CD14-positive monocyte (primary cell): Measurements from ENCODE around the gene SLC35A3. TPM values are rescaled to one million over a fixed set of nuclear protein-coding genes. Genes with fewer than 3 reads are reported as not detected.

Experiments
- DNase-seq, 3 donors: peaks; one replicate each; pipeline ENCODE4 v3.0.0-alpha.2; 2011 to 2022
- H2AFZ ChIP-seq: 2 replicates; pipeline ENCODE4 v1.6.0; 2012; ENCODE audit warnings: mild to moderate bottlenecking, low read depth, low read length, inconsistent platforms; ENCODE audit not compliant: insufficient read depth, poor library complexity, severe bottlenecking
- H3K27ac ChIP-seq, 2 donors: 1 replicate in 1 of 2; 2 replicates in 1 of 2; pipeline ENCODE4 v1.5.1; 2012 to 2013; ENCODE audit warnings: low read length in 2 of 2, control low read depth in 1 of 2, inconsistent platforms in 1 of 2, low read depth in 1 of 2, mild to moderate bottlenecking in 1 of 2
- H3K27me3 ChIP-seq, 2 donors: one replicate each; pipeline versions ENCODE4 v1.6.0 to v1.6.1; 2011 to 2013; ENCODE audit warnings: low read length in 2 of 2; ENCODE audit not compliant: control insufficient read depth in 2 of 2, insufficient read depth in 2 of 2
- H3K36me3 ChIP-seq, 2 donors: replicated peaks in 1 of 2; 1 replicate in 1 of 2; 2 replicates in 1 of 2; pipeline versions ENCODE4 v1.5.1 to v1.6.1; 2012 to 2013; ENCODE audit warnings: low read length in 2 of 2, control low read depth in 1 of 2, inconsistent platforms in 1 of 2, mild to moderate bottlenecking in 1 of 2; ENCODE audit not compliant: insufficient read depth in 2 of 2, control insufficient read depth in 1 of 2
- H3K4me1 ChIP-seq, 2 donors: 1 replicate in 1 of 2; 2 replicates in 1 of 2; pipeline versions ENCODE4 v1.5.1 to v1.6.1; 2012 to 2013; ENCODE audit warnings: low read length in 2 of 2, control low read depth in 1 of 2, inconsistent platforms in 1 of 2, mild to moderate bottlenecking in 1 of 2, moderate library complexity in 1 of 2; ENCODE audit not compliant: insufficient read depth in 2 of 2, control insufficient read depth in 1 of 2
- H3K4me2 ChIP-seq: replicated peaks from 2 replicates; pipeline ENCODE3; 2012; ENCODE audit warnings: low read length, moderate library complexity, mild to moderate bottlenecking; ENCODE audit not compliant: poor library complexity, severe bottlenecking; ENCODE audit errors: extremely low read depth
- H3K4me3 ChIP-seq, 3 experiments: fragments of 200-600 bp in 1 of 3; sonication (generic) in 1 of 3; replicated peaks in 1 of 3; 1 replicate in 2 of 3; 2 replicates in 1 of 3; pipeline ENCODE4 v1.5.1; 2011 to 2013; ENCODE audit warnings: low read length in 3 of 3, mild to moderate bottlenecking in 3 of 3, control low read depth in 2 of 3, low read depth in 2 of 3, inconsistent platforms in 1 of 3, moderate library complexity in 1 of 3
- H3K79me2 ChIP-seq: 2 replicates; pipeline ENCODE4 v1.6.0; 2012; ENCODE audit warnings: mild to moderate bottlenecking, control low read depth, inconsistent platforms, low read length, moderate library complexity; ENCODE audit not compliant: insufficient read depth
- H3K9ac ChIP-seq: 2 replicates; pipeline ENCODE4 v1.6.0; 2017; ENCODE audit warnings: low read length, mild to moderate bottlenecking; ENCODE audit not compliant: insufficient read depth, poor library complexity, severe bottlenecking
- H3K9me3 ChIP-seq, 2 donors: replicated peaks in 1 of 2; 1 replicate in 1 of 2; 2 replicates in 1 of 2; pipeline versions ENCODE4 v1.5.1 to v1.6.1; 2012 to 2013; ENCODE audit warnings: low read length in 2 of 2, control low read depth in 1 of 2; ENCODE audit not compliant: control insufficient read depth in 1 of 2, insufficient read depth in 1 of 2
- H4K20me1 ChIP-seq: 2 replicates; pipeline ENCODE4 v1.6.0; 2012; ENCODE audit warnings: mild to moderate bottlenecking, low read length, control low read depth, moderate library complexity; ENCODE audit not compliant: insufficient read depth
- H3K27ac Mint-ChIP-seq, 7 donors: one replicate each; pipeline ENCODE4 v1.8.0; 2020; ENCODE audit warnings: mild to moderate bottlenecking in 7 of 7, mixed read lengths in 7 of 7, moderate library complexity in 6 of 7, inconsistent platforms in 2 of 7
- H3K27me3 Mint-ChIP-seq, 3 donors: one replicate each; pipeline ENCODE4 v1.8.0; 2021 to 2022; ENCODE audit warnings: low read depth in 3 of 3, mild to moderate bottlenecking in 3 of 3, mixed read lengths in 3 of 3, moderate library complexity in 3 of 3, inconsistent platforms in 1 of 3
- H3K36me3 Mint-ChIP-seq, 2 donors: one replicate each; pipeline ENCODE4 v1.8.0; 2020; ENCODE audit warnings: mixed read lengths in 2 of 2, inconsistent platforms in 1 of 2, mild to moderate bottlenecking in 1 of 2
- H3K4me1 Mint-ChIP-seq: one replicate; pipeline ENCODE4 v1.8.0; 2020; ENCODE audit warnings: mild to moderate bottlenecking, mixed read lengths
- H3K4me3 Mint-ChIP-seq, 2 donors: one replicate each; pipeline ENCODE4 v1.8.0; 2020; ENCODE audit warnings: mild to moderate bottlenecking in 2 of 2, mixed read lengths in 2 of 2, moderate library complexity in 1 of 2
- H3K9me3 Mint-ChIP-seq, 7 donors: one replicate each; pipeline ENCODE4 v1.8.0; 2020 to 2022; ENCODE audit warnings: mixed read lengths in 7 of 7, mild to moderate bottlenecking in 6 of 7, moderate library complexity in 6 of 7, inconsistent platforms in 2 of 7
- WGBS: methylation state at CpG from one replicate; pipeline ENCODE4 v1.1.5; 2013; ENCODE audit warnings: missing lambda C conversion rate; ENCODE audit not compliant: insufficient coverage; 5-methylcytosine and 5-hydroxymethylcytosine counted together
- intact Hi-C, 2 donors: fragments of 100-400 bp; cut with micrococcal nuclease; formaldehyde crosslinking; loops; one replicate each; pipeline versions ENCODE4 v1.15.0 to v1.15.1; 2023
- polyA plus RNA-seq, 3 donors: library from polyadenylated mRNA; depleted of rRNA in 1 of 3; unstranded in 2 of 3; stranded (reverse) in 1 of 3; fragments of 300-500 nt in 2 of 3; fragments of >200 nt in 1 of 3; fragmentation: Illumina TruSeq in 2 of 3; gene quantifications; 1 replicate in 2 of 3; 2 replicates in 1 of 3; pipeline ENCODE4 v1.2.3, GENCODE V29; 2012 to 2021
- TF ChIP-seq, protein P1 (sequence below): fragments of 200-600 bp; IDR thresholded peaks from one replicate; pipeline ENCODE4 v1.8.0; 2022; ENCODE audit warnings: antibody characterized with exemption, mild to moderate bottlenecking

SLC35A3 gene
- polyA plus RNA-seq, 3 donors = 10.1 to 14.3 (median 13.0) TPM

DNA sequence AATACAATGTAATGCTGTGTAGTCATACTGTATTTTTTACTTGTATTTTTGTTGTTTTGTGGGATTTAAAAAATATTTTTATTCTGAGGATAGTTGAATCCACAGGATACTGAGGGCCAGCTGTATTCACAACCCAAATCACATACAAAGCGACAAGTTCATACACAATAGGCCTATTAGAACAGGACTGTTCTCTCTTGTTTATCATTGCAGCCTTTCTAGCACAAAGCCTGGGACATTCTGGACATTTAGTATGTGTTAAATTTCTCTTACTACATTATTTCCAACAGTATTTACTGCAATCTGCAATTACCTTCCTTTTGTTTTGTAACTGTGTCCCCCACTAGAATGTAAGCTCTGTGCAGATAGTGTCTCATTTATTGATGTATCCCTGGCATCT, 65.4 kb downstream of the SLC35A3 start:
- Mint-ChIP-seq H3K4me1 (peaks cover 16% of the 10 kb centered on the region), H3K27ac (no peak overlapping the region), H3K27me3 (peaks cover 0 to 4% (median 0%) of the 10 kb centered on the region in 3 donors), H3K4me3 (no peak overlapping the region), H3K36me3 (no peaks in the 10 kb centered on the region), H3K9me3 (peaks cover 0 to 3% (median 0%) of the 10 kb centered on the region in 7 donors)
- intact Hi-C loops = loop anchor here (5.0 to 10.0 kb wide), 3 partner anchors 97 to 860 kb away; partner anchors contain the start of genes SASS6 (in 2 of the 2), TRMT13 (in 2 of the 2), EXTL2 (in 1 of the 2) and RTCA (in 1 of the 2)
- Histone ChIP-seq H3K9me3 (no peaks in the 10 kb centered on the region), H3K4me2 (no peak overlapping the region), H3K36me3 (no peaks in the 10 kb centered on the region), H2AFZ (no peak overlapping the region), H3K27ac (no peak overlapping the region), H3K9ac (no peak overlapping the region), H3K79me2 (peaks cover 23% of the 10 kb centered on the region), H3K27me3 (no peaks in the 10 kb centered on the region), H4K20me1 (peaks cover 6% of the 10 kb centered on the region), H3K4me3 (no peak overlapping the region), H3K4me1 (peaks cover 19 to 21% of the 10 kb centered on the region in 2 donors)
- no peak for DNase-seq
- WGBS = no CpG with 5 or more reads among the region's 1 CpG
- TF ChIP-seq, protein P1, sequence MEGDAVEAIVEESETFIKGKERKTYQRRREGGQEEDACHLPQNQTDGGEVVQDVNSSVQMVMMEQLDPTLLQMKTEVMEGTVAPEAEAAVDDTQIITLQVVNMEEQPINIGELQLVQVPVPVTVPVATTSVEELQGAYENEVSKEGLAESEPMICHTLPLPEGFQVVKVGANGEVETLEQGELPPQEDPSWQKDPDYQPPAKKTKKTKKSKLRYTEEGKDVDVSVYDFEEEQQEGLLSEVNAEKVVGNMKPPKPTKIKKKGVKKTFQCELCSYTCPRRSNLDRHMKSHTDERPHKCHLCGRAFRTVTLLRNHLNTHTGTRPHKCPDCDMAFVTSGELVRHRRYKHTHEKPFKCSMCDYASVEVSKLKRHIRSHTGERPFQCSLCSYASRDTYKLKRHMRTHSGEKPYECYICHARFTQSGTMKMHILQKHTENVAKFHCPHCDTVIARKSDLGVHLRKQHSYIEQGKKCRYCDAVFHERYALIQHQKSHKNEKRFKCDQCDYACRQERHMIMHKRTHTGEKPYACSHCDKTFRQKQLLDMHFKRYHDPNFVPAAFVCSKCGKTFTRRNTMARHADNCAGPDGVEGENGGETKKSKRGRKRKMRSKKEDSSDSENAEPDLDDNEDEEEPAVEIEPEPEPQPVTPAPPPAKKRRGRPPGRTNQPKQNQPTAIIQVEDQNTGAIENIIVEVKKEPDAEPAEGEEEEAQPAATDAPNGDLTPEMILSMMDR = no peak

DNA sequence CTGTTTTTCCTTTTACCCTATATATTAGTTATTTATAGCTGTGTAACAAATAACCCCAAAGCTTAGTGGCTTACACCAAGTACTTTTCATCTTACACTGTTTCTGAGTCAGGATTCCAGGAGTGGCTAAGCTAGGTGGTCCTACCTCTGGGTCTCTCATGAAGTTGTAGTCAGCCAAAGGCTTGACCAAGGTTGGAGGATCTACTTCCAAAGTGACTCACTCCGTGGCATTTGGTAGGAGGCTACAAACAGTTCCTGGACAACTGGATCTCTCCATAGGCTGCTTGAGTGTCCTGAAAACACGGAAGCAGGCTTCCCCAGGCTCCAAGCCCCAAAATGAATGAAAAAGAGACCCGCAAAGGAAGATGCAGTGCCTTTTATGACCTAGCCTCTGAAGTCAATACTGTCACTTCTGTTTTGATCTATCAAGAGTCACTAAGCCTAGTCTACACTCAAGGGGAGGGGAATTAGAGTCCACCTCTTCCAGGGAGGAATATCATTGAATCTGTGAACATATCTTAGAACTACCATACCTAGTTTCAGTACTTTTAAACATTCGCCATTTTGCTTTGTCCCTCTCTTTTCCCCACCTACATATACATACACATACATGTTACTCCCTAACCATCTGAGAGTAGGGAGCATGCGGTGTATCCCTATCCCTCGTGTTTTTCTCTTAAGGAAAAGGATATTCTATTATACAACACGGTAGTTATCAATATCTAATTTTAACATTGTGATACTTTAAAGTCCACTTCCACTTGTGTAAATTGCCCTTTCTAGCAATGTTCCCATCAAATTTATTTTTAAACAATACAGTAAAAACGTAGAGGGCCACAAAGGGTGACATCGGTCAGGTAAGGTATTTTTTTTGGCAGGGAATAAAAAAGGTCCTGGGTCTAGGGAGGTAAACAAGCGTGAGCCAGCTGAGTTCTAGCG, 67.2 kb downstream of the SLC35A3 start:
- peak in 1 of 3 donors; percentile 35 for DNase-seq
- Mint-ChIP-seq H3K36me3 (no peaks in the 10 kb centered on the region), H3K27ac (peak overlapping the region; percentile 96 to 99 (median 98)), H3K4me3 (peak overlapping the region; percentile 96 to 97), H3K4me1 (peaks cover 27% of the 10 kb centered on the region), H3K27me3 (peaks cover 0 to 4% (median 0%) of the 10 kb centered on the region in 3 donors), H3K9me3 (peaks cover 0 to 3% (median 0%) of the 10 kb centered on the region in 7 donors)
- peaks cover 12% of the 10 kb centered on the region for H4K20me1 ChIP-seq
- peak overlapping the region; percentile 87 to 97 (median 90) for H3K4me3 ChIP-seq
- H3K9me3 ChIP-seq = no peaks in the 10 kb centered on the region
- H3K79me2 ChIP-seq = peaks cover 41% of the 10 kb centered on the region
- no peaks in the 10 kb centered on the region for H3K36me3 ChIP-seq
- peaks cover 24 to 28% of the 10 kb centered on the region in 2 donors for H3K4me1 ChIP-seq
- TF ChIP-seq, protein P1 = no peak
- peak overlapping the region; percentile 99 for H3K9ac ChIP-seq
- H3K27ac ChIP-seq = peak overlapping the region; percentile 94 to 97
- H3K27me3 ChIP-seq = no peaks in the 10 kb centered on the region
- intact Hi-C loops = loop anchor here (5.0 to 10.0 kb wide), 3 partner anchors 95 to 858 kb away; partner anchors contain the start of genes SASS6 (in 2 of the 2), TRMT13 (in 2 of the 2), EXTL2 (in 1 of the 2) and RTCA (in 1 of the 2)
- WGBS = 72% methylated on average over 2 of the region's 11 CpGs
- H3K4me2 ChIP-seq = peak overlapping the region; percentile 94
- H2AFZ ChIP-seq = peak overlapping the region; percentile 95
